Suprapubic skin (tissue), 4 donors: Measurements from ENCODE around the gene NKX6-1.

Source experiments
- POLR2A ChIP-seq, 2 donors: fragments of 450-650 bp; IDR thresholded peaks; one replicate each; pipeline ENCODE4 v1.6.1; 2017; ENCODE audit warnings: antibody characterized with exemption in 2 of 2, mild to moderate bottlenecking in 2 of 2, moderate library complexity in 2 of 2
- POLR2AphosphoS5 ChIP-seq, 3 donors: sonication (generic); formaldehyde crosslinking; IDR thresholded peaks; one replicate each; pipeline ENCODE4 v1.6.1; 2017; ENCODE audit warnings: antibody characterized with exemption in 3 of 3
- TF ChIP-seq, protein P1 (sequence below), 2 donors: fragments of 200-600 bp in 1 of 2; fragments of 450-650 bp in 1 of 2; sonication (generic) in 1 of 2; IDR thresholded peaks; one replicate each; pipeline ENCODE4 v1.5.1; 2016 to 2019; ENCODE audit warnings: antibody characterized with exemption in 2 of 2, mild to moderate bottlenecking in 1 of 2, moderate library complexity in 1 of 2

GRCh38 chr4:84492290-84492689 is 6.8 kb downstream of the NKX6-1 start:
- TF ChIP-seq, protein P1, sequence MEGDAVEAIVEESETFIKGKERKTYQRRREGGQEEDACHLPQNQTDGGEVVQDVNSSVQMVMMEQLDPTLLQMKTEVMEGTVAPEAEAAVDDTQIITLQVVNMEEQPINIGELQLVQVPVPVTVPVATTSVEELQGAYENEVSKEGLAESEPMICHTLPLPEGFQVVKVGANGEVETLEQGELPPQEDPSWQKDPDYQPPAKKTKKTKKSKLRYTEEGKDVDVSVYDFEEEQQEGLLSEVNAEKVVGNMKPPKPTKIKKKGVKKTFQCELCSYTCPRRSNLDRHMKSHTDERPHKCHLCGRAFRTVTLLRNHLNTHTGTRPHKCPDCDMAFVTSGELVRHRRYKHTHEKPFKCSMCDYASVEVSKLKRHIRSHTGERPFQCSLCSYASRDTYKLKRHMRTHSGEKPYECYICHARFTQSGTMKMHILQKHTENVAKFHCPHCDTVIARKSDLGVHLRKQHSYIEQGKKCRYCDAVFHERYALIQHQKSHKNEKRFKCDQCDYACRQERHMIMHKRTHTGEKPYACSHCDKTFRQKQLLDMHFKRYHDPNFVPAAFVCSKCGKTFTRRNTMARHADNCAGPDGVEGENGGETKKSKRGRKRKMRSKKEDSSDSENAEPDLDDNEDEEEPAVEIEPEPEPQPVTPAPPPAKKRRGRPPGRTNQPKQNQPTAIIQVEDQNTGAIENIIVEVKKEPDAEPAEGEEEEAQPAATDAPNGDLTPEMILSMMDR (IDR thresholded peaks at IDR 0.05) = no peak
- TF ChIP-seq POLR2AphosphoS5 (IDR thresholded peaks at IDR 0.05) (no peak), POLR2A (IDR thresholded peaks at IDR 0.05) (no peak)
